Right kidney (tissue), 9 donors: ENCODE data around the gene PLPP4.
A peak's percentile ranks its signal among the peaks of the same experiment; 100 is the strongest.

ENCODE experiments used
- DNase-seq: peaks from one replicate; pipeline ENCODE4 v3.0.0-alpha.2; 2016
- long read RNA-seq, 8 donors: transcript quantifications; one replicate each; lab custom pipeline, GENCODE V29; 2026

Gene PLPP4
- long read RNA-seq, donor 1, partial matches to known transcripts: 0 of 3 reads
- long read RNA-seq, donor 1, other reads (novel, unspliced or antisense): 0 of 3 reads
- long read RNA-seq, donor 2, partial matches to known transcripts: 0 of 1 reads
- long read RNA-seq, donor 2, other reads (novel, unspliced or antisense): 0 of 1 reads
- long read RNA-seq, donor 3, partial matches to known transcripts: 0 of 3 reads
- long read RNA-seq, donor 3, other reads (novel, unspliced or antisense): 0 of 3 reads
- long read RNA-seq, donor 4, partial matches to known transcripts: 0 of 1 reads
- long read RNA-seq, donor 4, other reads (novel, unspliced or antisense): 0 of 1 reads
- long read RNA-seq, donor 5, partial matches to known transcripts: 0 of 1 reads
- long read RNA-seq, donor 5, other reads (novel, unspliced or antisense): 0 of 1 reads
- long read RNA-seq, donor 6, partial matches to known transcripts: 0 of 1 reads
- long read RNA-seq, donor 6, other reads (novel, unspliced or antisense): 0 of 1 reads
- long read RNA-seq, donor 7, partial matches to known transcripts: 0 of 2 reads
- long read RNA-seq, donor 7, other reads (novel, unspliced or antisense): 0 of 2 reads
- long read RNA-seq, donor 8, partial matches to known transcripts: 0 of 1 reads
- long read RNA-seq, donor 8, other reads (novel, unspliced or antisense): 0 of 1 reads

DNA sequence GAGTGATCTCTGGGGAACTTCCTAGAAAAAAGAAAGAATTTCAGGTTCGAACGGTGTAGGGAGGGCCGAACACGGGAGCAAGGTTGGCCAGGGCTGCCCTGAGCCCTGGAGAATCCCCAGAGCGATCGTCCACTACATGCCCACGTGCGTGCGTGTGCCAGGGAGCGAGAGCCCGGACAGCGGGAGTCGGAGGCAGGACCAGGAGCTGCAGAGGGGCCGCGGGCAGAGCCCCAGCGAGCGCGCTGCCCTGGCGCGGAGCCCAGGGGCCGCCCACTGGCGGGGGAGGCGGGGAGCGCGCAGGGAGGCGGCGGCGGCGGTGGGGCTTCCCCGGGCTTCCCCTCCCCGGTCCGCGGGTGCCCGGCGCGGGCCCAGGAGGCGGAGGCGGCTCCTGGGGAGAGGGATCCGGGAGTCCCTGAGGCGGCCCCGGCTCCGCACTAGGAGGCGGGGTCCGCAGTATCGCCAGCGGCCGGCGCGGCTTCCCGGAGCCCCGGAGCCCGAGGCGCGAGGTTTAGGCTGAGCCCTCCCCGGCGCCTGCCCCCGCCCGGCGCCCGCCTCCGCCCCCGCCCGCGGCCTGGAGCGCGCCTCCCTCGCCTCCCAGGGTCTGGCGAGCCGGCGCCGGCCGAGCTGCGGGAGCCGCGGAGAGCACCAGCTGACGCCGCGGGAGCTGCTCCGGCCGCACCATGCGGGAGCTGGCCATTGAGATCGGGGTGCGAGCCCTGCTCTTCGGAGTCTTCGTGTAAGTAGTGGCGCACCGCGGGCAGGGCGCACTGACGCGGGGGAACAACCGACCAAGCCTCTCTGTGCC is at the start of gene PLPP4:
TSS of gene PLPP4 (plus strand) at position 602 of the 805 bp plus-strand sequence. CDS start at position 681, 79 bp downstream.
- peak; percentile 82 for DNase-seq

DNA sequence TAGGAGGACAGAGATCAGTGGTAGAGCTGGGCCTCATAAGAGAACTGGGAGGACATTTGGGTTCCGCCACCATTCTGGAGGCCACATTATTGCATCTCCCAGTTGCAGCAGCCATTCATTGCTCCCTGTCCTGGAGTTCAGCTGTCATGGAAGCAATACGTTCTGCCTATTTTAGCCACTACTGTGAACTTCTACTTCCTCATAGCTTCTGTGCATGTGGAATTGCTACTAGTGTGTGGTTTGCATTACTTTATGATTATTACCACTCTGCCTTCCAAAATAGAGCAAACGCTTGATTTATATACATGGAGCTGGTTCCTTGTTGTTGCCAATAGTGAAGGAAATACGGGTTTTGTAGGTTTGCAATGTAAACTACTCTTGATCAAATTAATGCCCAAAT is 47.2 kb upstream of the PLPP4 start:
- DNase-seq: no peak

DNA sequence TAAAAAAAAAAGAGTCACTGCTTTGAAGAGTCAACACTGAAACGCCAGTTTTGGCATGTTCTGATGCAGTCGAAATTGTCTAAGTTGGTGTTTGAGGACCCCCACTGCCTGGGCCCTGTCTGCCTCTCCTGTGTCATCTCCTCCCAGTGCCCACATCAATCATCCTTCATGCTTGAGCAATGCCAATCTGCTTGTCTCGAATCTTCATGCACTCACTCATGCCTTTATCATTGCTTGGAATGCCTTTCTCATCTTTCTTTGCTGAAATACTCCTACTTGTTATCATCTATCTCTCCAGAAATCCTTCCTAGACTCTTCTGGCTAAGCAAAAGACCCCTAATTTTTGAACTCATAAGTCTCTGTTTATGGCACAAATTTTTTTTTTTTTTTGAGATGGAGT is 42.1 kb upstream of the PLPP4 start:
- DNase-seq: no peak

DNA sequence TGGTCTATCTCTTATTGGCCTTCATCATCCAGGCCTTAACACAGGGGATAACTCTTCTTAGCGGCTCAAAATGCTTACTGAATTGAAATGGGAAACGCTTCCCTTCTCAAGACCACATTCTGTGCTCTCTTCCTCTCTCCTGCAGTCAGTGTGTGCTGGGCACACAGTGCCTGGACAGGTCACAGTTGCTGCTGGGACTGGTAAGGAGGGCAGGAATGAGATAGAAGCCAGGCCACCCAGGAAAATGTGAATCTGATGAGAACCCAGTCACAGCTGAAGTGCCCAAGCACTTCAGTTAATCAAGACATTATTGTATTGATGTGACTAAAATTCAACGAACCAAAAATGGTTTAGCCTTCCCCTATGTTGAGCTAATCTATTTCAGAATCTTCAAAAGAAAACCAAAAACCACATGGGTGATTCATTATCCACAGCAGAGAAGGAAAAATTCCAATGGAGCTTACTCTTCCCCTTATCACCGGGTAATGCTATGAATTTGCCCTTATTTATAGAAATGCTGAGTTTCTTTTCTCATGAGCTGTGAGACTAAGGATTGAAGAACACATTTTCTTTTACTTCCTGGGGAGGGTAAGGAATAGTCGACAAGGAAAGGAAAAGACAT is 41.2 kb upstream of the PLPP4 start:
- no peak for DNase-seq

DNA sequence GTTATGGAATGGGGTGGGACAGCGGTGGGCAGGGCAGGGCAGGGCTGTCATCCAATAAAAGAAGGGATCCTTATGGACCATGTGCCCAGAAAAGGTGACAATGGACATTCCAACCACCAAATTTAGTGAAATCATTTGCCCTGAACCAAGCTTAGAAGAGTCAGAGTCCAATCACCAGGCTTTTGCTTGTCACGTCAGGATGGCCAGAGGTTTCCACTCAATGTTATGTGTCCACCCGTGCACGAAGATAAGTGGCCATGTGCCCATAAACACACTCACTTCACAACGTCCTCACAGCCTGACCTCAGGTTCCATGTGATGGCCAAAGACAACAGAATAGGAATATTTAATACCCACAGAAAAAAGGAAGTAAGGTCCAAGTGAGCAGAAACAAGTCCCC is 36.6 kb upstream of the PLPP4 start:
- no peak for DNase-seq

DNA sequence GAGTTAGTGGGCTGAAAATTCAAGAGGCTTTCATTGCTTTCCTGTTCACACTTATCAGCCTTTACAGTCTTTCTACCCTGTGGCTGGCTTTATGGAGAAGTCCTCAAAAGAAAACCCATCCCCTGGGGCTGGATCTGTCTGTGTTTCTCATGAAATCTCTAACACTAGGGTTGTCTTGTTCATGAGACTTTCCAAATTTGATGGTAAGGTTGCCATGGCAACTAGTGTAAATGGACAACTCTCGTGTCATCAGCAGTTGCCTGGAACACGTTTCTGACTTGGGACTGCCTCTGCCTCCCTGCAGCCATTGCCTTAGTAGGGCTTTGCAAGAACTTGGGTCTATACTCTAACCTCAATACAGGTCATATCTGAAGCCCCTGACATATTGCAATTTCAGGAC is 35.8 kb upstream of the PLPP4 start:
- DNase-seq: no peak

DNA sequence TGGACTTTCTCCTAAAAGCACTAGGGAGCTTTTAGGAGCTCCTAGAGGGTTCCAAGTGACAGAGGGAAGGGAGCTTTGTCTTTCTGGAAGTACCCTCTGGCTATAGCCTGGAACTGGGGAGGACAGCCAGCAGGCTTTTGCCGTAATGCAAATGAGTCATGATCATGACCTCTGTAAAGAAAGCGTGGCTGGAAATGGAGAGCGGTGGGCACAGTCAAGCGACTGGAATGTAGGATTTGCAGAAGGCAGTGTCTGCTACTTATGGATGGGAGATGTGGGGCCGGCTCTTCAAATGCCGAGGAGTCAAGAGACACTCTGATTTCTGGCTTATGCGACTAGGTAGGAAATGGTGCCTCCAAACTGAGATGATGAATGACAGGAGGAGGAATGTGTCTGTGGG is 34.6 kb upstream of the PLPP4 start:
- no peak for DNase-seq

DNA sequence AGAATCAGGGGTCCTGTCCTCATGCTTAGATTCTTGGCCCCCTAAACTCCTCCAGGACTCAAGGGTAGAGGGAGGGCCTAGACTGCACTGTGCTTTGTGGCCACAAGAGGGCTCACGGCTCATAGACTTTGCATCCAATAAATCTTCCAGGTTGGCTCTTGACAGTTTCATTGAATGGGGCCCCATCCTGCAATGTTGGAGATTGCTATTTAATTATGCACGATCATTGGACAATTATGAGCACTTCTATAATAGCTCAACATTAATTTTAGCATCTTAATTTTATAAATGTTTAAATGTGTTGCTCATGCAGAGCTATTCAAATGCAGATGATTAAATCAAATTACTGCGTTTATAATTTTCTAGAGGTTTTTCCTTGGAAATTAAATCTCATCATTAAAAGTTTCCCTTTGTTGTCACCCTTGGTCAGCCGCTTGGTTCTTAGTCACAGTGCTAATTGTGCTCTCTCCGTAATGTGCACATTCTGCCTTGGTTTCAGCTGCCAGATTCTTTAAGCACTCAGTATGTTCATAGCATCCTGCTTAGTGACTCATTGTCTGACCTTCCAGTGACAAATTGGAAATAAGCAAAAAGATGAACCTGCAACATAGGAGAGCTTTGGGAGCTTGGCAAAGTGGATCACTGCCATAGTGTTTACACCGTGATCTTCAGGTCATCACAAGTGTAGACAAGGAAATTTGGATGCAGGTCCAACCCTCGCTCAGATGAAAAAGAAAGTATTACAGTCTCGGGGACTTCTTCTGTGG is 33.4 kb upstream of the PLPP4 start:
- DNase-seq: peak; percentile 27

DNA sequence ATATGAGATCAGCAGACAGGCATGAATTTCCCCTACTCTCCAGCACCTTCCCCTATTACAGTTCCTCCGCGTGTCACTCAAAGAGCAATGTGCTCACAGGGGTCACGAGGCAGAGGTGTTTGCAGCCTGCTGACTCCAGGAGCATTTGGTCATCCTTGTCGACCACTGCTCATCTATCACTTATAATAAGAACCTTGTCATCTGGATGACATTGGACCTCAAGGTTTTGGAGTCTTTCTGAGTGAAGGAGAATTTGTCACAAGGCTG is 32.9 kb upstream of the PLPP4 start:
- DNase-seq: no peak

DNA sequence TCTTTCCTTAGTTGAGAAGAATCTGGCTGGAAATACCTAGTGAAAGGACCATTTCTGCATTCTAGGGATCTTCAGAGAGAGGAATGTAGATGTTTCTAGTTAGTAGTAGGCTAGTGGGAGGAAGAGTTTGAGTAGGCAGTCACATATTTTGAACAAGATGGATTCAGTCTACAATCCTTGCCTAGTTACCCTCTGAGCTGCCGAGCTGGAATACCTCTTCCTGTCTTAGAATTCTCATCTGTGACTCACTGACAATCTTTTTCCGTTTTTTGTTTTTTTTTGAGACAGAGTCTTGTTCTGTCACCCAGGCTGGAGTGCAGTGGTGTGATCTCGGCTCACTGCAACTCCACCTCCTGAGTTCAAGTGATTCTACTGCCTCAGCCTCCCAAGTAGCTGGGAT is 30.7 kb upstream of the PLPP4 start:
- no peak for DNase-seq

DNA sequence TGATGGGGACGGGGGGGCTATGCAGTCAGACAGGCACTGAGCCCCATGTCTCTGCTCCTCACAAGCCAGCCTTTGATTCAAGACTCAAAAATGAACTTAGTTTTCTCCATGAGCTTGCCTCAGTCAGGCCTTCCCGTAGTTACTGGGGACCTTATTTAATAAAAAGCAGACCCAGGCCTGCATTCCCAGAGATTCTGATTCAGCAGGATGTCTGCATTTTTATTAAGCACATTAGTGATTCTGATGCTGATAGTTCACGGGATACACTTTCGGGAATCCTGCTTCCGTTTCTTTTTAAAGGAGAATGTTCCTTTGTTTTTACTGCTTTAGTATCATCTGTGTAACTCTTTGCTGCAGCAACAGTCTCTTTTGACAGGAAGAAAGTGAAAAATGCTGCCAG is 28.3 kb upstream of the PLPP4 start:
- DNase-seq: no peak

DNA sequence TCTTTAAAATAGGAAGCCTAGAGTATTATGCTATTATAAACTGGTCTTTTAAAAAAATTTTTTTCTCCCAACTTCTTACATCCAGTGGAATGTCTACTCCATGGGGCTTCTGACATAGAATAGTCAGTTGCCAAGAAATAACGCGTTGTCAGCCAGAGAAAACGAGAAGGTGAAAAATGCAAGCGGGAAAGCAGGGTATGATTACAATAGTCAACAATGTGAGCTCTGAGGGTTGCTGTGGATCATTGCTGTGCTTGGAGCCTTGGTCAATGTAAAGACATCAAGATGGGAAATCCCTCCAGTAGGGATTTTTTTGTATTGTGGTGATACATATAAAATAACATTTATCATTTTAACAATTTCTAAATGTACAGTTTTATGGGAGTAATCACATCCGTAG is 27.6 kb upstream of the PLPP4 start:
- no peak for DNase-seq

DNA sequence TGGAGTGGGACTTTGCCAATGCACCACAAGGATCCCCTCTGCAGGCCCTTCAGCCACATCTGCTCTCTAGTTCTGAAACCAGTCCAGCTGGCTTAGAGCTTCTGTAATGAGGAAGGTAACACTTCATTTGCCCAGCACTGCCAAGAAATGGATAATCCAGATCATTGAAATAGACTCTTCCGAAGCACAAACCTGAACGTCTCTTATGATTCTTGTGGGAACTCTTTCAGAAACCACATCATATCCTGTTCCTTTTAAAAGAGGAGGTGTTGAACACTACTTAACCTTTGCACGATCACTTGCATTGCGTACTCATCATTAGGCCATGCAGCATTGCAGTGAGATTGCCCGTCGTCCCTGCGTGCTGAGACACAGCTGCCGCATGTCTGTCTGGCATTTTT is 25.8 kb upstream of the PLPP4 start:
- DNase-seq: no peak

DNA sequence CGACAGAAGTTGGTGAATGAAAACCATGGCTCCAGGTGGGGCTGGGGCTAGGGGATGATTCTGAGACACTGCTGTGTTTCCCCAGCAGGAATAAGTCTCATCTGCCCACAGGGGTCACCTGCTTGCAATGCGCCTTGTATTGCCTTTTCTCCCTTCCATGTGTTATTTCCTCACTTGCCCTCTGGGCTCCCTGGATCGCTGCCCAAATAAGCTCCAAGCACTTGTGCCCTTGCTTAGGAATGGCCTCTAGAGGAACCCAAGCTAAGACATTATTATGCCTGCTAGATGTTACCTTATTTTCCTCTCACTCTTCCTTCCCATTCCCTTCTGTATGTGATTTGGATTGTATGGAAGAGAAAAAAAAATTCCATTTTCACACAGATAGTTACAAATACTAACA is 24.8 kb upstream of the PLPP4 start:
- no peak for DNase-seq

DNA sequence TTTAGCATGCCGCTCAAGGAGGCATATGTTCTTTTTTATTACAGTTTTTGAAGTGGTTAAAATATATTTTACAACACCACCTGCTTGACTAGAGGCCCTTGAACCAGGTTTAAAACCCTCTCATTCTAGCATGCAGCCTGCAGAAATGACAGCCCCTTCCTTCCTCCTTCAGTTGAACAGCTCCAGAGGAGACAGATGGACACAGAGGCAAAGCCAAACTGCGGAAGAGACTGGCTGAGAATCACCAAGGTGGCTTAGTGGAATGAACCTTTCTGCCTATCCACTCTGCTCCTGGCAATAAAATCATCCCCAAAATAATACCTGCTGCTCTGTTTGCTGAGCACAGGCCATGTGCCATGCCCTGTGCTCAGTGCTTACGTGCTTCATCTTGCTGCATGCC is 23.9 kb upstream of the PLPP4 start:
- DNase-seq: no peak

DNA sequence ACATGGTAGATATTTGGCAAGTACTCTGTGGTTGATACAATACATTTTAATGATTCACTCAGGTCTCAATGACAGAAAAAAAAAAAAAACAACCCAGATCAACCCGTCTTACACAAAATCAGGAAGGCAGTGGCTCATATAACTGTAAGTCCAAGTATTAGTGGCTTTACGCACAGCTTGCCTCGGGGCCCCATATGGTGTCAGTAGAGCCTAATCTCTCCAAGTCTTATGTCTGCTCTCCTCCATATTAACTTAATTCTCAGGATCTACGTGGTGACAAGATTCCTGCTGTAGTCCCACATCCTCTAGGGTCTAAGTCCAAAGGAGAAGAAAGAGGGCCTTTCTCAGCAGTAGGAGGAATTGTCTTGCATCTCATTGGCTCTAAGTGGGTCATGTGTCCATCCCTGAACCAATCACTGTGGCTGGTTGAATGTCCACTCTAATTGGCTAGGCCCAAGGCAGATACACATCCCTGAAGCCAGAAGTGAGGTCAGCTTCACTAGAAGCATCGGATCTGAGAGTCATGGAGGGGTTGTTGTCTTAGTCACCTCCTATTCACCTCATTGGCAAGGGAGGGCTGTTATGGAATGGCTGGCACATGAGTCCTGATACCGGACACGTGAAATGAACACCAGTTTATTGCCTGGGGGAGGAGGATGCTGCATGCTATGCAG is 20.5 kb upstream of the PLPP4 start:
- DNase-seq: no peak

DNA sequence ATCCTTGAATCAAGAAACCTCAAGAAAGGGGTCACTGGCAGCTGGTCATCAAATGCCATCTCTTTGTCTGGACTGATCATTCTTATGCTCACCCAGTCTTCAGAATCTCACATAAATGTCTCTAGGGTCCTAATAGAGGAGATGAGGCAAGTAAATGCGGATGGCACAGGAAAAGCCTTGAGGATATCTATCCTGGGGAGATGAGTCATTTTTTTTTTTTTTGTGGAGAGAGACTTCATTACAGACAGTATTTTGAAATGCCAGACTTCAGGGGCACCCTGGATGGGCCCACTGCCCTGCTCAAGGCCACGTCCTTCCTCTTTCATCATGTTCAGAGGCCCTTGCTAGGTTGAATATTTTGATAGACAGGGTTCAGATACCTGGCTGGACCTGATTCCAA is 19.5 kb upstream of the PLPP4 start:
- DNase-seq: no peak

DNA sequence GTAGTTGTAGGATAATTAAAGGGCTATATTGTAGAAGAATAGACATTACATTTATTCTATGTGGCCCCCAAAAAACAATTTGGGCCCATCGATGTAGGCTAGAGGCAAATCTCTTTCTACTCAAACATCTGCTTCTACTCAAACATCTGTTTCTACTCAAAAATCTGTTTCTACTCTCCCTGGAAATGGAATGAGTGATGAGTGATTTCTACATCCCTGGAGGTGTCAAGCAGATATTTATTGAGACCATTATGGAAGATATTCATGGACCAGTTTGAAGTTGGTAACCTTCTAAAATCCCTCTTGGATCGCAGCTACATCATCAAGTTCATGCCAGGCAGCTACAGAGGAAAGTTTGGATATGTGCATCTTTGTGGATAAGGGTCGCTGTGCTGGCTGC is 5.1 kb upstream of the PLPP4 start:
- DNase-seq: no peak

DNA sequence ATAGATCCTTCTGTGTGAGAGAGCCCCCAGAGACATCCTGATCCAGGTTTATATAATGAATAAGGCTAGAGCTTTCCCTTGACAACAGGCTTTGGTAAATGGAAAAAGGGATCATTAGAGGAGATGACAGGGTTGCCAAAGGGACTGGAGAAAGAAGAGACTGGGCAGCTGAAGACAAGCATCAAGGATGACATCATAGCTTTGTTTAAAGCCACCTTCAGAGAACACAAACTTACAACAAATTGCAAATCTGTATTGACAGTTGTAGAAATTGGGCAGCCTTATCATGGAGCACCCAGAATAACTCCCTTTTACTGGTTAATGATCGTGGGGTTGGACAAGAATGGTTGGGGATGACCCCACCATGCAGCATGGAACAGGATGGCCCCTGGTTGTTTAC is 3.7 kb upstream of the PLPP4 start:
- DNase-seq: no peak

DNA sequence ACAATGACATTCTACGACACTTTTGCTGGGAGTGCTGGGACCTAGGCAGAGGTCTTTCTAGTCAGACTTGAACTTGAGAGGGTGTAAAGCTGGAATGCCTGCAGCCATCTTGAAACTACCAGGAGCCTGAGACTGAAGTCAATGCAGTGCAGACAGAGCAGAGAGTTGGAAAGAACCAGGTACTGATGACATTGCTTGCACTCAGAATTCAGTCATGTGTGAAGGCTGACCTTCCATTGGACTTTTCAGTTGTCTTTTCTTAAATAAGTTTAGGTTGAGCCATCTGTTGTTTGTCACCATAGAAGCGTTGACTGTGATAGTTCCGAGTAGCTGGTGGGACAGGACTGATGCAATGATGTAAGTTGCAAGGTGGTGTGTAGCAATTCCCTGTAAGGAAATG is 3.1 kb upstream of the PLPP4 start:
- no peak for DNase-seq

DNA sequence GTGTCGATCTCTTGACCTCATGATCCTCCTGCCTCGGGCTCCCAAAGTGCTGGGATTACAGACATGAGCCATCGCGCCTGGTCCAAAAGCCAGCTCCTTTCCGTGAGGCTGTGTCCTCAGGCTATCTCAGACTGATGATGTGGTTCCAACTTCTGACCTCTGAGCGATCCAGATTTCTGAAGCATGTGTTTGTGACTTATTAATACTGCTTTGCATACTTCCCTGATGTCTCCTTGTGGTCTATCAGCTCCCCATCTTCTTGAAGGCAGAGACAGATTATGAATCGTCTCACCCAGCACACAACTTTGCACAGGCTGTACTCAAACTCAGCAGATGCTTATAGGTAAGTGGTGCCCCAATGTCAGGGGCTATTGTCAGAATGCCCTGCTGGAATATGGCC is 2.0 kb upstream of the PLPP4 start:
- DNase-seq: no peak

DNA sequence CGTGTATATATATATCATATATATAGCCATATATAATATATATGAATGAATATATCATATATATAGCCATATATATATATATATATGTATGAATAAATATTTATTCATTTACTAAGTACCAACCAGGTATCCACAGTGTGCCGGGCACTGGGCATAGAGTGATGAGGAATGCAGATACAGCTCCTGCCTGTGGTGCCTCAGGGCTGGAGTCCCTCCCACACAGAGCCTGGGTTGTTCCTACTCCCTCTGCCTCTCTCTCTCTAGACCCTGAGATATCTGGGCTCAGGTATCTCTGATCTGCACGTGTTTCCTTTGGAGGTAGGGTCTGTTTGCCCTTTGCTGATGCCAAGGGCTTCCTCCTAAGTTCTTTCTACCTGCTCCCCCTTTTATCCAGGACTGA is 1.4 kb upstream of the PLPP4 start:
- no peak for DNase-seq
